Activated B cell treated with CpG ODN at 0.5 μM for 24 hours (primary cell): Measurements from ENCODE around the gene NCR2. TPM values are rescaled to one million over a fixed set of nuclear protein-coding genes. Genes with fewer than 3 reads are reported as not detected.

Experiments
- ATAC-seq: fragments of 200-7000 bp; cut with Tn5 transposase; one replicate; pipeline ENCODE4 v1.10.0; 2021; ENCODE audit warnings: low read depth, mild to moderate bottlenecking, moderate library complexity
- CTCF ChIA-PET: fragments of 350-600 bp; sonication (Branson Sonifier 250); formaldehyde crosslinking; loops from one replicate; lab custom pipeline; 2021; ENCODE audit warnings: antibody characterized with exemption; lab: Charles Lee
- POLR2A ChIA-PET: fragments of 350-600 bp; sonication (Branson Sonifier 250); formaldehyde crosslinking; loops from one replicate; lab custom pipeline; 2021; ENCODE audit warnings: antibody characterized with exemption; lab: Charles Lee
- DNase-seq: peaks from one replicate; pipeline ENCODE4 v3.0.0; 2022
- H3K27ac Mint-ChIP-seq: one replicate; pipeline ENCODE4 v1.8.0; 2020; ENCODE audit warnings: mixed read lengths
- H3K27me3 Mint-ChIP-seq: one replicate; pipeline ENCODE4 v1.8.0; 2021; ENCODE audit warnings: mixed read lengths
- H3K36me3 Mint-ChIP-seq: one replicate; pipeline ENCODE4 v1.8.0; 2021; ENCODE audit warnings: low read depth, mixed read lengths
- H3K4me1 Mint-ChIP-seq: one replicate; pipeline ENCODE4 v1.8.0; 2021; ENCODE audit warnings: mixed read lengths
- H3K4me3 Mint-ChIP-seq: one replicate; pipeline ENCODE4 v1.8.0; 2020; ENCODE audit warnings: mild to moderate bottlenecking, mixed read lengths
- H3K9me3 Mint-ChIP-seq: one replicate; pipeline ENCODE4 v1.8.0; 2020; ENCODE audit warnings: mixed read lengths
- CTCF ChIP-seq: fragments of 200-600 bp; IDR thresholded peaks from one replicate; pipeline ENCODE4 v1.8.0; 2022; ENCODE audit warnings: antibody characterized with exemption, mild to moderate bottlenecking
- intact Hi-C: fragments of 100-400 bp; cut with micrococcal nuclease; formaldehyde crosslinking; loops from one replicate; pipeline ENCODE4 v1.15.1; 2024
- total RNA-seq: library from RNA; stranded (reverse); gene quantifications from 2 replicates; pipeline ENCODE4 v1.2.3, GENCODE V29; 2022

The NCR2 gene
- total RNA-seq, 1 donor from 2014 or later = not detected

- no peak for TF ChIP-seq CTCF
- ChIA-PET CTCF (no interaction called here), POLR2A (interaction anchor here (1.0 kb wide), 1 partner anchor 13 kb away, joined by 3 read pairs; no protein-coding TSS in a partner anchor)
- Mint-ChIP-seq H3K9me3 (peaks cover 4% of the 10 kb centered on the region), H3K36me3 (no peaks in the 10 kb centered on the region), H3K27me3 (peaks cover 35% of the 10 kb centered on the region), H3K4me3 (no peak overlapping the region), H3K4me1 (peaks cover 2% of the 10 kb centered on the region), H3K27ac (no peak overlapping the region)
- intact Hi-C loops = no loop called here
- DNase-seq (no peak), ATAC-seq (no peak)
Observed at GRCh38 chr6:41346441-41346840, 11.0 kb downstream of the NCR2 start.

GRCh38 chr6:41347378-41348050 is 12.1 kb downstream of the NCR2 start:
- intact Hi-C loops = no loop called here
- DNase-seq (no peak), ATAC-seq (no peak)
- Mint-ChIP-seq H3K36me3 (no peaks in the 10 kb centered on the region), H3K4me1 (peaks cover 2% of the 10 kb centered on the region), H3K27me3 (peaks cover 38% of the 10 kb centered on the region), H3K9me3 (peaks cover 4% of the 10 kb centered on the region), H3K4me3 (no peak overlapping the region), H3K27ac (no peak overlapping the region)
- CTCF ChIA-PET = no interaction called here
- POLR2A ChIA-PET = no interaction called here
- no peak for TF ChIP-seq CTCF

- POLR2A ChIA-PET = no interaction called here
- Mint-ChIP-seq H3K9me3 (peaks cover 4% of the 10 kb centered on the region), H3K27ac (no peak overlapping the region), H3K4me3 (no peak overlapping the region), H3K27me3 (peaks cover 42% of the 10 kb centered on the region), H3K36me3 (no peaks in the 10 kb centered on the region), H3K4me1 (peaks cover 2% of the 10 kb centered on the region)
- CTCF ChIA-PET = no interaction called here
- intact Hi-C loops = no loop called here
- no peak for ATAC-seq
- TF ChIP-seq CTCF = no peak
- DNase-seq = no peak
Observed at GRCh38 chr6:41348934-41349333, 13.5 kb downstream of the NCR2 start.

GRCh38 chr6:41352396-41352795 is 17.0 kb downstream of the NCR2 start:
- Mint-ChIP-seq H3K27me3 (peaks cover 46% of the 10 kb centered on the region), H3K4me1 (no peaks in the 10 kb centered on the region), H3K27ac (no peak overlapping the region), H3K4me3 (no peak overlapping the region), H3K36me3 (no peaks in the 10 kb centered on the region), H3K9me3 (peaks cover 4% of the 10 kb centered on the region)
- ChIA-PET CTCF (no interaction called here), POLR2A (no interaction called here)
- intact Hi-C loops = no loop called here
- ATAC-seq (no peak), DNase-seq (no peak)
- TF ChIP-seq CTCF = no peak

GRCh38 chr6:41352907-41353306 is 17.5 kb downstream of the NCR2 start:
- no peak for TF ChIP-seq CTCF
- ChIA-PET CTCF (no interaction called here), POLR2A (no interaction called here)
- intact Hi-C loops = no loop called here
- no peak overlapping the region for H3K4me3 Mint-ChIP-seq
- ATAC-seq (no peak), DNase-seq (no peak)
- no peaks in the 10 kb centered on the region for H3K36me3 Mint-ChIP-seq
- peaks cover 4% of the 10 kb centered on the region for H3K9me3 Mint-ChIP-seq
- H3K27me3 Mint-ChIP-seq = peaks cover 47% of the 10 kb centered on the region
- no peaks in the 10 kb centered on the region for H3K4me1 Mint-ChIP-seq
- H3K27ac Mint-ChIP-seq = no peak overlapping the region
